GM12891 (cell line): ENCODE data around the gene GAGE1.
"Not testable (repeated sequence)": the region's sequence is repeated elsewhere in the genome, so short reads cannot be mapped to it uniquely, and the experiment has no call there.

Experiments used
- PAX5 ChIP-seq: IDR thresholded peaks from 2 replicates; pipeline ENCODE4 v1.6.1; 2011; ENCODE audit warnings: low read length, moderate library complexity, mild to moderate bottlenecking; ENCODE audit not compliant: insufficient read depth, severe bottlenecking
- POLR2A ChIP-seq: IDR thresholded peaks from 2 replicates; pipeline ENCODE4 v1.6.1; 2011; ENCODE audit warnings: low read depth, low read length, control low read depth
- POLR2AphosphoS5 ChIP-seq: IDR thresholded peaks from 2 replicates; pipeline ENCODE4 v1.6.1; 2011; ENCODE audit warnings: low read depth, low read length, control low read depth
- TAF1 ChIP-seq: IDR thresholded peaks from 2 replicates; pipeline ENCODE4 v1.6.1; 2011; ENCODE audit warnings: low read depth, low read length, control low read depth

GRCh38 chrX:49579649-49580048, 19.2 kb upstream of the GAGE1 start, which contains the start of gene GAGE12H:
- TF ChIP-seq POLR2A, POLR2AphosphoS5, PAX5, TAF1: not testable (repeated sequence)
